Measurements from ENCODE around the gene PAIP1. TPM values are rescaled to one million over a fixed set of nuclear protein-coding genes. Genes with fewer than 3 reads are reported as not detected.

The PAIP1 gene
- total RNA-seq, 1 donor from 2014 or later: 213 TPM

DNA sequence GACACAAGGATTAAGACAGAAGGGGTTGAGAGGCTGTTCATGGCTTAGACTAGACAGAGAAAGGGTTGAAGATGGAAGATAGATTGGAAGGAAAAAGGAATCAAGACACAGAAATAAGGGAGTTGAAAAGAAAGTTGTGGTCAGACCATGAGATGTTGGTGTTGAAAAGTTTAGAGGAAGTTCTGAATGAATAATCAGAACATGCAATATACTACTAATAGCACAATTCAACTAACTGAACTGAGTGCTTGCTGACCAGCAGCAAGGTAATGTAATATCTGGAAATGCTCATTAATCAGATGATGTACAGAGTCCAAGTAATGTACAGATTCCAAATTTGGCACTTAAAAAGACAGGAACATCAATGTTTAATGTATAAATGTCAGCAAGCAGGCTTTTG lies 35.5 kb upstream of the PAIP1 start:
- Mint-ChIP-seq H3K27ac (no peak overlapping the region), H3K4me3 (no peak overlapping the region), H3K27me3 (ENCODE audit: insufficient read depth, low read depth) (no peaks in the 10 kb centered on the region), H3K36me3 (peaks cover 7% of the 10 kb centered on the region), H3K9me3 (peaks cover 5% of the 10 kb centered on the region), H3K4me1 (no peaks in the 10 kb centered on the region)
- no peaks in the 10 kb centered on the region for H3F3A ChIP-seq (ENCODE audit: low read depth)
- no peak for DNase-seq (ENCODE audit: low spot score)
- no peaks in the 10 kb centered on the region for H3K4me1 ChIP-seq
- TF ChIP-seq EZH2 (IDR thresholded peaks at IDR 0.05) (no peak), EZH2phosphoT487 (IDR thresholded peaks at IDR 0.05) (no peak)
- TF ChIP-seq, protein P1, sequence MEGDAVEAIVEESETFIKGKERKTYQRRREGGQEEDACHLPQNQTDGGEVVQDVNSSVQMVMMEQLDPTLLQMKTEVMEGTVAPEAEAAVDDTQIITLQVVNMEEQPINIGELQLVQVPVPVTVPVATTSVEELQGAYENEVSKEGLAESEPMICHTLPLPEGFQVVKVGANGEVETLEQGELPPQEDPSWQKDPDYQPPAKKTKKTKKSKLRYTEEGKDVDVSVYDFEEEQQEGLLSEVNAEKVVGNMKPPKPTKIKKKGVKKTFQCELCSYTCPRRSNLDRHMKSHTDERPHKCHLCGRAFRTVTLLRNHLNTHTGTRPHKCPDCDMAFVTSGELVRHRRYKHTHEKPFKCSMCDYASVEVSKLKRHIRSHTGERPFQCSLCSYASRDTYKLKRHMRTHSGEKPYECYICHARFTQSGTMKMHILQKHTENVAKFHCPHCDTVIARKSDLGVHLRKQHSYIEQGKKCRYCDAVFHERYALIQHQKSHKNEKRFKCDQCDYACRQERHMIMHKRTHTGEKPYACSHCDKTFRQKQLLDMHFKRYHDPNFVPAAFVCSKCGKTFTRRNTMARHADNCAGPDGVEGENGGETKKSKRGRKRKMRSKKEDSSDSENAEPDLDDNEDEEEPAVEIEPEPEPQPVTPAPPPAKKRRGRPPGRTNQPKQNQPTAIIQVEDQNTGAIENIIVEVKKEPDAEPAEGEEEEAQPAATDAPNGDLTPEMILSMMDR (IDR thresholded peaks at IDR 0.05): no peak
- no peaks in the 10 kb centered on the region for H3K36me3 ChIP-seq
- H3K27ac ChIP-seq: no peak overlapping the region
- no peak overlapping the region for H2AFZ ChIP-seq (replicated peaks)
- H3K4me3 ChIP-seq: no peak overlapping the region
- H3K9ac ChIP-seq: no peak overlapping the region
- H3K9me3 ChIP-seq (ENCODE audit: low read depth): no peaks in the 10 kb centered on the region
- H3K4me2 ChIP-seq: no peak overlapping the region
- no peaks in the 10 kb centered on the region for H3K27me3 ChIP-seq
- H3K79me2 ChIP-seq (ENCODE audit: low read depth): no peaks in the 10 kb centered on the region
- H4K20me1 ChIP-seq (ENCODE audit: low read depth): no peaks in the 10 kb centered on the region

DNA sequence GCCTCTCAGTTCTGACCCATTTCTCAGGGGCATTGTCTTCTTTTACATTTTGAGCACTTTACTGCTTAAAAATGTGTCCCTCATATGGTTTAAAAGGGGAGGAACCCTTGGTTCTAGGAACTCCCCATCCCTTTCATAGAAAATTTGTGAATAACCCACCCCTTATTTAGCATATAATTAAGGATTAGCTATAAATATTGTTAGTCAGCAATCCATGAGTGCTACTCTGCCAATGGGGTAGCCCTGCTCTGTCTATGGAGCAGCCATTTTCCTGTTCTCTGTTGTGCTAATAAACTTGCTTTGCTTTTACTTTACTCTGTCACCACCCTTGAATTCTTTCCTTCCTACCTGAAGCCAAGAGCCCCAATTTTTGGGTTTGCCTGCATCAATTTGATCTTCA lies 33.8 kb upstream of the PAIP1 start:
- Histone ChIP-seq H3K27ac (no peak overlapping the region), H3K4me1 (no peaks in the 10 kb centered on the region), H3K9ac (no peak overlapping the region), H3K9me3 (ENCODE audit: low read depth) (no peaks in the 10 kb centered on the region), H3K79me2 (ENCODE audit: low read depth) (no peaks in the 10 kb centered on the region), H3K4me3 (no peak overlapping the region), H3K36me3 (no peaks in the 10 kb centered on the region), H4K20me1 (ENCODE audit: low read depth) (no peaks in the 10 kb centered on the region), H3K4me2 (no peak overlapping the region), H3K27me3 (no peaks in the 10 kb centered on the region), H3F3A (ENCODE audit: low read depth) (no peaks in the 10 kb centered on the region), H2AFZ (replicated peaks) (no peak overlapping the region)
- Mint-ChIP-seq H3K27ac (no peak overlapping the region), H3K27me3 (ENCODE audit: insufficient read depth, low read depth) (no peaks in the 10 kb centered on the region), H3K9me3 (peaks cover 11% of the 10 kb centered on the region), H3K4me1 (no peaks in the 10 kb centered on the region), H3K36me3 (peaks cover 17% of the 10 kb centered on the region), H3K4me3 (no peak overlapping the region)
- TF ChIP-seq EZH2phosphoT487 (IDR thresholded peaks at IDR 0.05): no peak
- TF ChIP-seq, protein P1 (IDR thresholded peaks at IDR 0.05): no peak
- TF ChIP-seq EZH2 (IDR thresholded peaks at IDR 0.05): no peak
- no peak for DNase-seq (ENCODE audit: low spot score)

DNA sequence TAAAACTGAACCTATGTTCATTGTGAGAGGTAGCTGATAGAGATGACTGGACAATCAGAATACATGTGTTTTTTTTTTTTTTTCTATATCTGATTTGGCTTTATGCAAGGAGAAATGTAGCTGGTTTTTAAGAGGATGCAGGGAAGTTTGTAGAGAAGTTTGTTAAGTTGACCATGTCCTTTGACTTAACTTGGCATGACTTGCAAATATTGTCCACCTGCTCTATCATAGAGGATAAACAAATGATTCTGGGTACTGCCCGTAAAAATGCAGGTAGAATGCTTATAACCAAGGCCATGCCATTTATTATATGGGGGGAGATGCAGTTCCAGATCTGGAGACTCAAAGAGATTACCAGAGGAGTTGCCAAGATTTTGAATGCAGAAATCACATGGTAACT lies 32.4 kb upstream of the PAIP1 start:
- Histone ChIP-seq H3K9me3 (ENCODE audit: low read depth) (no peaks in the 10 kb centered on the region), H4K20me1 (ENCODE audit: low read depth) (no peaks in the 10 kb centered on the region), H3F3A (ENCODE audit: low read depth) (no peaks in the 10 kb centered on the region), H3K27ac (no peak overlapping the region), H3K9ac (no peak overlapping the region), H2AFZ (replicated peaks) (no peak overlapping the region), H3K4me2 (no peak overlapping the region), H3K4me3 (no peak overlapping the region), H3K36me3 (no peaks in the 10 kb centered on the region), H3K79me2 (ENCODE audit: low read depth) (no peaks in the 10 kb centered on the region), H3K27me3 (no peaks in the 10 kb centered on the region), H3K4me1 (no peaks in the 10 kb centered on the region)
- no peaks in the 10 kb centered on the region for H3K27me3 Mint-ChIP-seq (ENCODE audit: insufficient read depth, low read depth)
- peaks cover 11% of the 10 kb centered on the region for H3K9me3 Mint-ChIP-seq
- no peak for DNase-seq (ENCODE audit: low spot score)
- peaks cover 20% of the 10 kb centered on the region for H3K36me3 Mint-ChIP-seq
- no peak for TF ChIP-seq EZH2 (IDR thresholded peaks at IDR 0.05)
- no peak for TF ChIP-seq EZH2phosphoT487 (IDR thresholded peaks at IDR 0.05)
- TF ChIP-seq, protein P1 (IDR thresholded peaks at IDR 0.05): no peak
- no peak overlapping the region for H3K27ac Mint-ChIP-seq
- no peaks in the 10 kb centered on the region for H3K4me1 Mint-ChIP-seq
- no peak overlapping the region for H3K4me3 Mint-ChIP-seq
